Hepatocyte (in vitro differentiated cells): Measurements from ENCODE around the gene ANKRD13D. TPM values are rescaled to one million over a fixed set of nuclear protein-coding genes. Genes with fewer than 3 reads are reported as not detected.

Source experiments
- DNase-seq: peaks from one replicate; pipeline ENCODE4 v3.0.0-alpha.2; 2016; ENCODE audit warnings: low spot score
- H2AFZ ChIP-seq: fragments of 200-600 bp; sonication (generic); 2 replicates; pipeline ENCODE4 v1.6.0; 2016; ENCODE audit warnings: antibody characterized with exemption, mild to moderate bottlenecking
- H3K27ac ChIP-seq: fragments of 200-600 bp; sonication (generic); 2 replicates; pipeline ENCODE4 v1.5.1; 2016; ENCODE audit warnings: mild to moderate bottlenecking
- H3K27me3 ChIP-seq: fragments of 200-600 bp; sonication (generic); 2 replicates; pipeline ENCODE4 v1.6.1; 2016
- H3K36me3 ChIP-seq: fragments of 200-600 bp; sonication (generic); replicated peaks from 2 replicates; pipeline ENCODE4 v1.5.1; 2016; ENCODE audit warnings: low read depth; ENCODE audit not compliant: insufficient read depth
- H3K4me1 ChIP-seq: fragments of 200-600 bp; sonication (generic); 2 replicates; pipeline ENCODE4 v1.5.1; 2016; ENCODE audit warnings: mild to moderate bottlenecking, moderate library complexity; ENCODE audit not compliant: insufficient read depth
- H3K4me2 ChIP-seq: fragments of 200-600 bp; sonication (generic); 2 replicates; pipeline ENCODE4 v1.6.0; 2016
- H3K4me3 ChIP-seq: fragments of 200-600 bp; sonication (generic); 2 replicates; pipeline ENCODE4 v1.5.1; 2016; ENCODE audit warnings: mild to moderate bottlenecking
- H3K79me2 ChIP-seq: fragments of 200-600 bp; sonication (generic); 2 replicates; pipeline ENCODE4 v1.6.0; 2017; ENCODE audit warnings: mild to moderate bottlenecking
- H3K9me2 ChIP-seq: fragments of 200-600 bp; sonication (generic); replicated peaks from 2 replicates; pipeline ENCODE4 v1.6.0; 2017; ENCODE audit warnings: mild to moderate bottlenecking; ENCODE audit not compliant: insufficient read depth
- H3K9me3 ChIP-seq: fragments of 200-600 bp; sonication (generic); 2 replicates; pipeline ENCODE4 v1.5.1; 2016; ENCODE audit warnings: low read depth, mild to moderate bottlenecking
- H4K20me1 ChIP-seq: fragments of 200-600 bp; sonication (generic); 2 replicates; pipeline ENCODE4 v1.6.0; 2016; ENCODE audit warnings: mild to moderate bottlenecking; ENCODE audit not compliant: insufficient read depth, poor library complexity, severe bottlenecking
- CTCF ChIP-seq: fragments of 200-600 bp; sonication (generic); IDR thresholded peaks from 2 replicates; pipeline ENCODE4 v1.5.1; 2016; ENCODE audit warnings: antibody characterized with exemption, mild to moderate bottlenecking; ENCODE audit not compliant: poor library complexity
- EZH2 ChIP-seq: fragments of 200-600 bp; sonication (generic); IDR thresholded peaks from 2 replicates; pipeline ENCODE4 v1.6.1; 2016; ENCODE audit warnings: antibody characterized with exemption, mild to moderate bottlenecking, borderline replicate concordance
- EZH2phosphoT487 ChIP-seq: fragments of 200-600 bp; sonication (generic); IDR thresholded peaks from one replicate; pipeline ENCODE4 v1.6.1; 2018; ENCODE audit warnings: antibody characterized with exemption, mild to moderate bottlenecking, low read depth, moderate library complexity; ENCODE audit not compliant: unreplicated experiment, severe bottlenecking
- WGBS: methylation state at CpG from one replicate; pipeline ENCODE4 v1.1.6; 2016; ENCODE audit warnings: low lambda C conversion rate; ENCODE audit errors: missing lambda C conversion rate; 5-methylcytosine and 5-hydroxymethylcytosine counted together
- polyA plus RNA-seq: library from polyadenylated mRNA; unstranded; fragments of >200 nt; fragmentation: Nextera tagmentation; extraction: Ambion mirVana; gene quantifications from 2 replicates; pipeline ENCODE4 v1.2.1, GENCODE V29; 2016
- total RNA-seq: library from RNA; depleted of rRNA; stranded (reverse); fragments of >200 nt; gene quantifications from 2 replicates; pipeline ENCODE4 v1.2.3, GENCODE V29; 2014

ANKRD13D gene
- total and polyA plus RNA-seq, 2 experiments from 2014 or later = 25.3 to 49.5 TPM

GRCh38 chr11:67281552-67282150 lies 7.5 kb upstream of the ANKRD13D start:
- DNase-seq = no peak

GRCh38 chr11:67282155-67282875 lies 6.8 kb upstream of the ANKRD13D start:
- DNase-seq = no peak
- Histone ChIP-seq H3K4me3 (no peak overlapping the region), H4K20me1 (no peaks in the 10 kb centered on the region), H3K4me2 (no peak overlapping the region), H2AFZ (no peak overlapping the region), H3K27me3 (no peaks in the 10 kb centered on the region), H3K9me2 (no peaks in the 10 kb centered on the region), H3K79me2 (peaks cover 6% of the 10 kb centered on the region), H3K9me3 (no peaks in the 10 kb centered on the region), H3K4me1 (peaks cover 5% of the 10 kb centered on the region), H3K36me3 (no peaks in the 10 kb centered on the region), H3K27ac (no peak overlapping the region)
- TF ChIP-seq EZH2 (no peak), EZH2phosphoT487 (no peak), CTCF (no peak)
- WGBS = 97% methylated on average over 20 of the region's 20 CpGs

More at GRCh38 chr11:67281552-67282150, 7.5 kb upstream of the ANKRD13D start:
- WGBS = 95% methylated on average over 24 of the region's 27 CpGs
- no peak overlapping the region for H3K4me2 ChIP-seq
- H3K79me2 ChIP-seq = peaks cover 12% of the 10 kb centered on the region
- H3K36me3 ChIP-seq = no peaks in the 10 kb centered on the region
- no peak for TF ChIP-seq EZH2
- TF ChIP-seq EZH2phosphoT487 = no peak
- TF ChIP-seq CTCF = no peak
- no peak overlapping the region for H2AFZ ChIP-seq
- H3K9me2 ChIP-seq = no peaks in the 10 kb centered on the region
- H3K9me3 ChIP-seq = no peaks in the 10 kb centered on the region
- H4K20me1 ChIP-seq = peaks cover 2% of the 10 kb centered on the region
- no peaks in the 10 kb centered on the region for H3K27me3 ChIP-seq
- no peak overlapping the region for H3K4me3 ChIP-seq
- H3K27ac ChIP-seq = no peak overlapping the region
- no peaks in the 10 kb centered on the region for H3K4me1 ChIP-seq

- 98% methylated on average over 11 of the region's 11 CpGs for WGBS
- Histone ChIP-seq H3K4me1 (peaks cover 11% of the 10 kb centered on the region), H3K9me2 (no peaks in the 10 kb centered on the region), H3K27ac (no peak overlapping the region), H2AFZ (no peak overlapping the region), H4K20me1 (no peaks in the 10 kb centered on the region), H3K36me3 (no peaks in the 10 kb centered on the region), H3K9me3 (no peaks in the 10 kb centered on the region), H3K4me2 (no peak overlapping the region), H3K79me2 (no peaks in the 10 kb centered on the region), H3K27me3 (no peaks in the 10 kb centered on the region), H3K4me3 (no peak overlapping the region)
- no peak for DNase-seq
- no peak for TF ChIP-seq CTCF
- no peak for TF ChIP-seq EZH2
Observed at GRCh38 chr11:67282876-67283371, 6.2 kb upstream of the ANKRD13D start.
